Islet of Langerhans (tissue), 1 donor: Measurements from ENCODE around the gene MYO18B.

Experiments
- FAIRE-seq: peaks from one replicate; lab custom pipeline; 2011; peaks lifted over from hg19 to GRCh38; lab: Jason Lieb, UNC

The MYO18B gene

DNA sequence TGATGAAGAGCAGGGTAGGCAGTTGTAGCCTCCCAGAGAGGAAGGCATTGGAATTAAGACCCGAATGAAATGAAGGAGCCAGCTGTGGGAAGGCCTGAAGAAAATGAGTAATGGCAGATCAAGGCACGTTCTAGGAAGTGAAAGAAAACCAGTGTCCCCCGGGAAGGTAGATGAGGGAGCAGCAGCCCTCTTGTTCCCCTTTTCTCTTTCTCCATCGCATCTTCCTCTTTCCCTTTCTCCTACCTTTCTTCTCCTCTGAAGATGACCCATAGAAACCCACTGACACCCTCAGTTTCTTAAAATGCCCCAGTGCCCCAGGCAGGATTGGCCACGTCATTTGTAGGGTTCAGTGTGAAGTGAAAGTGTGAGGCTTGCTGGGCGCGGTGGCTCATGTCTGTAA lies 254.7 kb downstream of the MYO18B start:
- no peak for FAIRE-seq

- FAIRE-seq: no peak
Observed at GRCh38 chr22:25997886-25998775, 256.1 kb downstream of the MYO18B start.

GRCh38 chr22:26002456-26002855 lies 260.5 kb downstream of the MYO18B start:
- no peak for FAIRE-seq

DNA sequence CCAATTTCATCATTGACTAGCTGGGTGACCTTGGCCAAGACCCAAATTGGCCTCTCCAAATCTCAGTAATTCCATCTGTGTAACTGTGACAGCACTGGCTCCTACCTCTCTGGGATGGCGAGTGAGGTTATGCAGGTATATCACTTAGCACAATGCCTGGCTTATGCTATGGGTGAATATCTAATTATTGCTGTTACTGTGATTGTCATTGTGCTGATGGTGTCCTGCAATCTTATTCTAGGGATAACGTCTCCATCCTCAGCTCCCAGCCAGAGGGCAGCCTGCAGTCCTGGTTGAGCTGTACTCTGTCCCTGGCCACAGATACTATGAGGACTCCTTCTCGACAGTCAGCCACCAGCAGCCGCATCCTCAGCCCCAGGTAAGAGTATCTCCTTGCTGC lies 262.5 kb downstream of the MYO18B start:
- no peak for FAIRE-seq

DNA sequence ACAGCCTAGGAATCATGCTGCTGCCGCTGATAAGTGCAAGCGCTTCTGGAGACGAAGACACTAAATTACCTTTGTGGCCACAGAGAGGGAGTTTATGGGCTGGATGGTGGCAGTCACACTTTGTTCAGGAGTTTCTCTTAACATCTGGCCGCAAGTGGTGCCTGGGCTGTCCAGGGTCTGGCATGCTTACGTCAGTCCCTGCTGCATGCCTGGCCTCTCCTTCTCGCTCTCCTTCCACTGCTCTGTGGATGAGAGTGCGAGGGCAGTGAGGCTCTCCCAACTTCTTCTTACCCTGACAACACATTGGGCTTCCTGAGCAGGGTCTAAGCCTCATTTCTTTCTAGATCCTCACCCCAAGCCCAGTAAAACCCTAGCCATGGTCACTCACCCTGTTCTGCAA lies 266.6 kb downstream of the MYO18B start:
- FAIRE-seq: no peak

DNA sequence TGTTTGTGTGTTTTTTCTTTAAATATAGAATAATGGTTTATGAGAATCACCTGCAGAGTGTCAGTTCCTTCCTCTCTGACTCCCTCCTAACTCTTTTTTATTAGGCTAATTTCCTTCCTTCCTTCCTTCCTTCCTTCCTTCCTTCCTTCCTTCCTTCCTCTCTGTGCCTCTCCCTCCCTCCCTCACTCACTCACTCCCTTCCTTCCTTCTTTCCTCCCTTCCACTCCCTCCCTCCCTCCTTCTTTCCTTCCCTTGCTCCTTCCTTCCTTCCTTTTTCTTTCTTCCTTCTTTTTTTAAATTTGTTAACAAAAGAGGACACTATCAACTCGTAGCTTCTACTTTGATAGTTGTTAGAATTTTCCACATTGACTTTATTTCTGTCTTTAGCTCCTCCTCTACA lies 274.9 kb downstream of the MYO18B start:
- no peak for FAIRE-seq

GRCh38 chr22:26017932-26018331 lies 275.9 kb downstream of the MYO18B start:
- FAIRE-seq: no peak

GRCh38 chr22:26019596-26019995 lies 277.6 kb downstream of the MYO18B start:
- no peak for FAIRE-seq

GRCh38 chr22:26021516-26021915 lies 279.5 kb downstream of the MYO18B start:
- no peak for FAIRE-seq

DNA sequence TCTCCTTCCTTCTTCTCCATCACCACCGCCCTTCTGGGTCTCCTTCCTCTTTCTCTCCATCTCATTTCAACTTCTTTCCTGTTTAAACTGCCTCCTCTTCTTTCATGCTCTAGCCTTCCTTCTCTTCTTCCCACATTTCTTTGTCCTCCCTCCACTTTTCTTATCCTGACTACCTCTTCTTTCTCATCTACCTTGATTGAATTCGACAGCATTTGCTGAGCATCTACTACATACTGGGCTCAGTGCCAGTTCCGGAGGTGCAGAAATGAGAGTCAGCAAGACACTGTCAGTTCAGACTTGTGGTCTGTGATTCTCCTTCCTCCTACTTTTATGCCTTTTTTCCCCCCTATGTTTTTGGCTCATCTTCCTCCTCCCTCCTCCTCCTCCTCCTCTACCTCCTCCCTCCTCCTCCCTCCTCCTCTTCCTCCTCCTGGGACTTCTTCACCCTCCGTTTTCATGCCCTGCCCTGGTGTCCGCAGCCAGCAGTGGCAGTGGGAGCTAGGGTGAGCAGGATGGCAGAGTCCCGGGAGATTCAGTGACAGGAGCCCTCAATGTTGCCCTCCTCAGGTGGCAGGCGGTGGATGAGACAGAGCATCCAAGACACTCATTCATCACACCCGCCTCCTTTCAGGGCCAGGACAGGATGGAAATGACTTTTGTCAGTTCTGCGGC lies 281.3 kb downstream of the MYO18B start:
- FAIRE-seq: no peak

- no peak for FAIRE-seq
Observed at GRCh38 chr22:26025626-26026025, 283.6 kb downstream of the MYO18B start.

- no peak for FAIRE-seq
Observed at GRCh38 chr22:26027341-26027740, 285.4 kb downstream of the MYO18B start.

- no peak for FAIRE-seq
Observed at GRCh38 chr22:26031641-26032040, 289.7 kb downstream of the MYO18B start.

GRCh38 chr22:26033071-26033470 lies 291.1 kb downstream of the MYO18B start:
- no peak for FAIRE-seq

- FAIRE-seq: no peak
Observed at GRCh38 chr22:26033586-26033985, 291.6 kb downstream of the MYO18B start.

- no peak for FAIRE-seq
Observed at GRCh38 chr22:26035523-26035922, 293.5 kb downstream of the MYO18B start.

DNA sequence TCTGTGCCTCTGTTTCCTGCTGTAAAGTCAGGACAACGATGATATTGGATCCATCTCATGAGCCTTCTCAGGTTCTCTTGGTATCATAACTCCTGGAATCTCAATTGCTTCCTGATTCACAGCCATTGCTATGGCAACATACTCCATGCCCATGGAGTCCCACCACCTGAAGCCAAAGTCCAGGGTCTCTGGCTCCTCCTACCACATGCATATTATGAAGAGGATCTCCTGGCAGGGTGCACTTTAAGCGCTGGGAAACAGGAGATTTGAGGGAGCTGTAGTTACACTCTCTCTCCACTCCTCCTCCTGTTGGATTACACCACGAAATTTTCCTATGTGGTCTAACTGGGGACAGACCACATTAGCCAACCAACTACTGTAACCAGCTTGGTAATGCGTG lies 296.4 kb downstream of the MYO18B start:
- no peak for FAIRE-seq

GRCh38 chr22:26041931-26042330 lies 299.9 kb downstream of the MYO18B start:
- no peak for FAIRE-seq

DNA sequence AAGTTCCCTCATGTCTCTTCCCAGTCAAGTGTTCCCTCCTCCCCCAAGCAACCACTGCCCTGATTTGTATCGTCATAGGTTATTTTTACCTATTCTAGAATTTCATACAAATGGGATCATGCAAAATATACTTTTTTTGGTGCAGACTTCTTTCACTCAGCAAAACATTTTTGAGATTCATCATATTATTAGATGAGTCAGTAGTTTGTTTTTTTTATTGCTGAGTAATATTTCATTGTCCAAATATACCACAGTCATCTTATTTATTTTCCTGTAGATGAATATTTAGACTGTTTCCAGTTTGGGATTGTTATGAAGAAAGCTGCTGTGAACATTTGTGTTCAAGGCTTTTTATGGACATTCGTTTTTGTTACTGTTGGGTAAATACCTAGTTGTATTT lies 301.0 kb downstream of the MYO18B start:
- peak; percentile 83 for FAIRE-seq

- FAIRE-seq: peak; percentile 84
Observed at GRCh38 chr22:26045051-26045450, 303.1 kb downstream of the MYO18B start.

DNA sequence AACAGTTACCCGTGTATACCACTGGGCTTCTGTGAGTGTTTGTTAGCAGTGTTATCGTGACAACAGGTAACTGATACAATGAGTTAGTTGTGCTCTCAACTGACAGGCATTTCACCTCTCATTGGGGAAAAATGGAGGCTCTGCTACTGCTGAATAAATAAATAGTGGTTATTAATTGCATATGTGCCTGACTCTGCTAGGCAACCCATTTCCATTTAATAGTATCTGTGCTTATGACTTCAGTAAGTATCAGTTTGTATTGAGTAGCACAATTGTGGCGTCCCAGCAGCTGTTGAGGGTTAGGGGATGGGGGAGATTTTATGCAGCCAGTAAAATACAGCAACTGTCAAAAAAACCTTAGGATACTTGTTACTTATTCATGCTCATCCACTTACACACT lies 303.9 kb downstream of the MYO18B start:
- FAIRE-seq: peak; percentile 100

- no peak for FAIRE-seq
Observed at GRCh38 chr22:26047516-26047915, 305.5 kb downstream of the MYO18B start.

GRCh38 chr22:26047920-26048319 lies 305.9 kb downstream of the MYO18B start:
- FAIRE-seq: no peak

DNA sequence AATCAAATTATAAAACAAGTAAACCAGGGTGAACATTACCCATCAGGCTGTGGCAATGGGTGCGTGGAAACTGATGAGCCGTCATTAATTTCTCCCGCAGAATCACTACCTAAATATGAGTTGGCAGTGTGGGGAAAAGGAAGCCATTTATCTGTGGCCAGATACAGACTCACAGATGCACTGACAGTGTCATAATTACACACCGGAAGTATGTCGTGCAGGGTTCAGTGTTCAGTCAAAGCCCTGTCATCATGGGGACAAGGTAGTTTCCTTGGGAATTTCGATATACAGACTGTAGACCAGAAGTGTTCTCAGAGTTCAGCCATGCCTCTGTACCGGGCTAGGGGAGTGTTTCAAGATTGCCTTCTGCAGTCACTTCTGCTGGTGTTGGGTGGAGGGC lies 308.1 kb downstream of the MYO18B start:
- no peak for FAIRE-seq
